ENCODE results near the gene CHST1. TPM values are rescaled to one million over a fixed set of nuclear protein-coding genes. Genes with fewer than 3 reads are reported as not detected.

Gene CHST1
- total RNA-seq, 1 donor from 2014 or later: 5.4 TPM

- DNase-seq (ENCODE audit: low read depth in 2 of 2): no peak
Measured at GRCh38 chr11:45607995-45608394, 57.4 kb downstream of the CHST1 start.

DNA sequence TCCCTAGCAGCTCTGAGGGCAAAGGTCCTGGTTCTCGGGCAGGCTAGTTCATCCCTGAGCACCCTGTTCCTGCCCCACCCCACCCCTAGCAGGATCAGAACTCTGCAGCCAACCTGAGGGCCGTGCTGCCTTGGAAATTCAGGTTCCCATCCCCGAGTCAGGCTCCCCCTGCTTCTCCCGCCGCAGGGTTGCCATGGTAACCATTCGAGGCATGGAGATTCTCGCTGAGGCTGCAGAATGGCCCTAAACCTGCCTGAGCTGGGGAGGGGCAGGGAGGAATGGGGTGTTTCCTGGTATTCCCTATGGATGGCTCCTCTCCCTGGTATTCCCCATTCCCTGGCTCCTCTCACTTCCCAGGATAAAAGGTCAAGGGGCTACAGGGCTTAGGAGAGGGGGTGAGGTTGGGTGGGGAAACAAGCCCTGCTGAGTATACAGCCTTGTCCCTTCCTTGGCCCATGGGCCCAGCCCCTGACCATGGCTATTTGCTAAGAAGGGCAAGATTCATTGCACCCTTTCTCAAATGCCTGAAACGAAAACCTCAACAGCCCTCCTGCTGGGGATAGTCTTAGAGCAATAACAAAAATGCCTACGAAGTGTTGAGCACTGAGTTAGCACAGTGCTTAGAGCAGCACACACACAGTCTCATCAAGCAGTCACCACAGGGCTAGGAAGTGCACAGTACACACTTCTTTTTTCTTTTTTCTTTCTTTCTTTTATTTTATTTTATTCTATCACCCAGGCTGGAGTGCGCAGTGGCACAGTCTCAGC, 58.7 kb downstream of the CHST1 start:
- DNase-seq (ENCODE audit: low read depth in 2 of 2): no peak

- no peak for DNase-seq (ENCODE audit: low read depth in 2 of 2)
Measured at GRCh38 chr11:45605051-45605450, 60.4 kb downstream of the CHST1 start.

DNA sequence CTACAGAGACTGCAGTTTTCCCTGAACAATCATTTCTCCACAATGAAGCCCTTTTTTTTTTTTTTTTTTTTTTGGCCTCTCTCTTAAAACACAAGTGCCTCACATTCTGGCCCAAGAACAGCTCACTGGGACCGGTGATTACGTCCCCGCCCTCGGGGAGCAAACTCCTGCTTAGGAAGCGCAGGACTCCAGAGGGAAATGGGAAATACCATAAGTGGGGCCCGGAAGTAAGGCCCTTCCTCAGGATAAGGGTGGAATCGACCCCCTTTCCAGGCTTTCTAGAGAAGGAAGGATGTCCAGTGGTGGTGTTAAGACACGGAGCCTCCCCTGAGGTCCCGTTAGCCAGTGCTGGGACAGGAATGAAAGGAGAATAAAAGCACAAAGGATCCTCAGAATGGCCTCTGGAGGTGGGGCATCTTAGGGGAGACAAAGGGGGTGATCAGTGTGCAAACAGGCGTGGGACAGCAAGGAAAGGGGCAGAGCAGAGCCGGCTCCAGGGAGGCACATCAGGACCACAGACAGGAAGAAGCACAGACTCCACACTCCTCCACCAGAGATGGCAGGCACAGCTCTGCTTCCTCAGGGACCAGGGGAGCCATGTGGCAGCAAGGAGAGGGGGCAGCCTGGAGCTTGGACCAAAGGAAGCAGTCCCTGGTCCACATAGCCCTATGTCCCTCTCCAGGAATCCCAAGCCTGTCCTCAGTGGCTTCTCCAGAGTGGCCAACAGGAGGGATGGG, 61.3 kb downstream of the CHST1 start:
- DNase-seq (ENCODE audit: low read depth in 2 of 2): no peak

DNA sequence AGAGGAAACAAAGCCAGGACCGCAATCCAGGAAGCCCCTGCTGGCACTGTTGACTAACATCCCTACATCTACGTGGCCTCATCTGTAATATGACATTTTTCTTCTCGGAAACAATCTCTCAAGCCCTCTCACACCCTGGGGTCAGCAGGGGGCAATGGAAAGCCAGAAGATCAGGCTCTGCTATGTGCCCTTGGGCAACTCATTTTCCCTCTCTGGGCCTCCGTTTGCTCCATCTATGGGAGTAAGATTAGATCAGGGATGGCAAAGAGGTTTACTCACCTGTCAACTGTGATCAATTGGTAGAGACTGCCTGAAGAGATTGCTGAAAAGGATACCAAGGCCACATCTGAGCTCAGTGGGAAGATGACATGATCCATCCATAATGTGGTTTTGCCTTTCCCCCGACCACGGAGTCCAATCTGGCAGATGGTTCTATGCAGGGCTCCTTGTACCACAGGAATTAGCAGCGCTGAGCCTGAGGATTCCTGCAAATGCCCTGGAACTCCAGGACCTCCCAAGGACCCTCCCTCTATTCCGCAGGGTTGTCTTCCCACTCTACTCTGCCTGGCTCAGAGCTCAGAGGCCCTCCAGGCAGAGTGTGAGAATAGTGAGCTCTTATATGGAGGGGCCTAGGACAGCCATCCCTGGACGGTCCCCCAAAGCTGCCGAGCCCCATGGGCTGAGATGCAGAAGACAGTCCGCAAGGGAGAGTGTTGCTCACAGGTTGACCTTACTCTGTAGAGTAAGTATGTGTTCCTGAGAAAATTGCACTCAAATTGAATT, 66.1 kb downstream of the CHST1 start:
- DNase-seq (ENCODE audit: low read depth in 2 of 2): no peak

Other genes with a start within 250 kb of the CHST1 start
- 4.1 and 8.3 TPM in 2 replicates for gene SLC35C1, start 139.5 kb upstream of the CHST1 start, total RNA-seq
- 4.5 and 8.1 TPM in 2 replicates for gene CRY2, start 181.9 kb upstream of the CHST1 start, total RNA-seq
- 2.1 and 2.8 TPM in 2 replicates for gene MAPK8IP1, start 220.0 kb upstream of the CHST1 start, total RNA-seq
- 0.51 and 0.64 TPM in 2 replicates for gene FREY1, start 241.6 kb upstream of the CHST1 start, total RNA-seq